ENCODE data around the gene EXOG.

EXOG gene

DNA sequence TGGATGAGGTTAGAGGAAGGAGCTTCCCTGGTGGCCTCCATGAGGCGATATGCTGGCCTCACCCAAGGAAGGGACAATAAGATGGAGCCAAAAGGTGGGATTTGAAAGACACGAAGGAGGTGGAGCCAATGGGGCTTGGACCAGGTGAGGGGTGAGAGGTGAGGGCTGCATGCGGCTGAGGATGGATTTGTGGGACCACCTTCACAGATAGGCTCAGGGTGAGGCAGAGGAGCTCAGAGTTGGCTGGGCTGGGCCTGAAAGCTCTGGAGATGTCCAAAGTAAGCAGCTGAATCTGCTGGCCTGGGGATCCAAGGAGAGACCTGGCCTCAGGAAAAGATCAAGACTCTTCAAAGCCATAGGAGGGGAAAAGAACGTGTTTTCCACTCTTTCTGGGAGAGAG is 49.8 kb downstream of the EXOG start:
- DNase-seq (ENCODE audit: low read depth): no peak

DNA sequence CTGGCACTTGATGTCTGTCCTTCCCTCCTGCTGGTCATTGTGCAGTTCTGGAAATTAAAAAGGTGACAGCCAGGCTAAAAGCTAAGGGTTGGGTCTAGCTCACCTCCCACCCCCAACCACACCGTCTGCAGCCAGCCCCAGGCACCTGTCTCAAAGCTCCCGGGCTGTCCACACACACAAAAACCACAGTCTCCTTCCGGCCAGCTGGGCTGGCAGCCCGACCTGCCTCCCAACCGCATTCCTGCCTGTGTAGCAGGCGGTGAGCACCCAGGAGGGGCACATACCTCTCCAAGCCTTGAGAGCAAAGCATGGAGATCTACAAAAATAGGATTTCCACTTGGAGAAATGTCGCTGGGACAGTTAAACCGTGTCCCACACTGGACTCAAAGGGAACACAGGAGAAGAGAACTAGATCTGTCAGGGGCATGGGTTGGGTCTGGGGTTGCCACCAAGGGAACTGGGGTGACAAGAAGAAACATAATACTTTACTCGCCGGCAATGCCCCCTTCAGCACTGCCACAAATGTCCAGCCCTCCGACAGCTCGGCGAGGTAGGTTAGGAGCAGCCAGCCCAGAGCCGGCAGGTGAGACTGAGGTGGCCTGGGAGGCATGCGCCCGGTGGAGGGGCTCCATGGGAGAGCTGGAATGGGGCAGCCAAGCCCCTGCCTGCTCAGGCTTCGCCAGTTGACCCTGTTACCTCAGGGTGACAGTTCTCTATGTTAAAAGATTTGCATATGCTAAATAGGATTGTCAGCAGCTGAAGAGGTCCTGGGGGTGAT is 52.2 kb downstream of the EXOG start:
- no peak for DNase-seq (ENCODE audit: low read depth)

DNA sequence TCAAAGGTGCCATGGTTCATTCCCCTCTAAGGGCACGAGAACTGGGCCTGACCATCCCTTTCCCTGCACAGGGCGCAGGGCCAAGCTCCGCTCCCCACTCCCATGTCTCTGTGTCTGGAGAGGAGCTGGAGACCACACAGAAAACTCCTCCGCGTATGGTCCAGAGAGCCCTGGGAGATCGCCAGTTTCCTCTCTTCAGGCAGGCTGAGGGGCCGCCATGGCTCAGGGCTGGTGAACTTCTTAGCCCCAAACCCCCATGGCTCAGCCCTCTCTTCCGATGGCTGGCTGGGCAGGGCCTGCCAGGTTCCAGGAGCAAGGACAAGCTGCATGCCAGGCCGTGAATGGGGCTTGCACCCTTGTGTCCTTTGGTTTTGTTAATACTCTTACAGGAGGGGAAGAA is 52.9 kb downstream of the EXOG start:
- DNase-seq (ENCODE audit: low read depth): no peak

DNA sequence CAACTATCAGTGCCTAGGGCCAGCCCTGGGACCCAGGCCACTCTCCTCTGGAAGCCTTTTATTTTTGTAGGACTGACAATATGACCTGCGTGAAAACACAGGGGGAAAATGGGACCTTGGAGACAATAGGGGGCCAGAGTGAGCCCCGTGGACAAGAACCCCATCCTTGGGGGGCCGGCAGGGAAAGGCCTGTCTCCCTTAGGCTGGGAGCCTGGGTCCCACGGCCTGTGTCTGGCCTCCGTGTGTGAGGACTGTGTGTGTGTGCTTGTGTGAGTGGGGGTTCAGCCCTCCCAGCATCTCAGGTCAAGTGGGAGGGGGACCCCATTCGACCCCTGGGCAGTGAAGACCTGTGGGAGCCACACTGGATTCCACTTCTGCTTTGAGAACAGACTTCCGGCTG is 53.3 kb downstream of the EXOG start:
- DNase-seq (ENCODE audit: low read depth): no peak

GRCh38 chr3:38549957-38550840 is 54.1 kb downstream of the EXOG start:
- no peak for DNase-seq (ENCODE audit: low read depth)

- no peak for DNase-seq (ENCODE audit: low read depth)
Observed at GRCh38 chr3:38551026-38551832, 55.1 kb downstream of the EXOG start.

DNA sequence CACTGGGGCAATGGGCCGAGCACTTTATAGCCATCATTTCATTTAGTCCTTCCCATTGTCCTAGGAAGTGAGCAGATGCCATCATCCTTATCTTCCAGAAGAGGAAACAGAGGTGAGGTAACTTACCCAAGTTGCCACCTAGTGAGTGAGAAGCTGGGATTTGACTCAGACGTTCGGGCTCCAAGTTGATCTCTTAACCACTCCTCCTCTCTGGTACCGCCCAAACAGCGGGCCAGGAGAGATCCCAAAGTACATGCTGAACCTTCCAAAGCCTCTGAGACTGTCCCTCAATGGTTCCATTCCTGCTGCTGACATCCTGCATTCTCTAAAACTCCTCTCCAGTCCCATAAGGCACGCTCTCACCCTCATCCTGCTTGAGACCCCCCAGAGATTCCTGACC is 56.2 kb downstream of the EXOG start:
- no peak for DNase-seq (ENCODE audit: low read depth)

DNA sequence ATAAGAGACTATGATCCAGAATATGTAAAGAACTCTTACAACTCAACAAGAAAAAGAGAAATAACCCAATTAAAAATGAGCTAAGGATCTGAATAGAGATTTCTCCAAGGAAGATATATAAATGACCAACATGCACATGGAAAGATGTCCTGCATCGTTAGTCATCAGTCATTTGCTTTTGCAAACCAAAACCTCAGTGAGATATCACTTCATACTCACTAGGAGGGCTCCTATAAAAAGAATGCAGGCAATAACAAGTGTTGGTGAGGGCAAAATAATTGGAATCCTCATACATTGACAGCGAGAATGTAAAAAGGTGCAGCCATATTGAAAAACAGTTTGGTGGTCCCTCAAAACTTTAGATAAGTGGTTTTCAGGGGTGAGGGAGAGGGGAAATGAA is 56.9 kb downstream of the EXOG start:
- no peak for DNase-seq (ENCODE audit: low read depth)

DNA sequence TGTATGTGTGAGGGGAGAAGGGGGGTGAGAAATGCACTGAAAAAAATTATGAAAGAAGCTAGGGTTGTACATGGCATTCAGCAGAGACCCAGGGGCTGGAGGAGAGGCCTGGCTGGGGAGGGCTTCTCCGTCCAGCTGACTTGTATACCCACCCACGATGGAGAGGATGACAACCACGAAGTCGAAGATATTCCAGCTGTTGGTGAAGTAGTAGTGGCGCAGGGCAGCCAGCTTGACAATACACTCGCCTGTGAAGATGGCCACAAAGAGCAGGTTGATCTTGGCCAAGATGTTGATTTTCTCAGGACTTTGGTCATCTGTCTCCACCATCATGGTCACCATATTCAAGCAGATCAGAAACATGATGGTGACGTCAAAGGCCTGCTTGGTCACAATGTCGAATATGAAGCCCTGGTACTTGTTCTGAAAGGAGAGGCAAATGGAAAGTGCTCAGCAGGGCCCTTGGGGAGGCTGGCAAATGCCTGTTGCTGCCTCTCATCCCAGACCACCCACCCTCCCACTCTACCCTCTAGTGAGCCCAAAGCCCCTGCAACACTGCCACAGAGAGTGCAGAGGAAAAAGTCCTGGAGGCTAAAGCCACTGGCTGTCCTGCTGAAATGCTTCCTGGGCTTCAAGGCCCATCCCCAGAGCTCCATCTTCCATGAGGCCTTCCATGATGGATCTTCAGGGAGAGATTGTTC is 58.1 kb downstream of the EXOG start:
- DNase-seq (ENCODE audit: low read depth): no peak

DNA sequence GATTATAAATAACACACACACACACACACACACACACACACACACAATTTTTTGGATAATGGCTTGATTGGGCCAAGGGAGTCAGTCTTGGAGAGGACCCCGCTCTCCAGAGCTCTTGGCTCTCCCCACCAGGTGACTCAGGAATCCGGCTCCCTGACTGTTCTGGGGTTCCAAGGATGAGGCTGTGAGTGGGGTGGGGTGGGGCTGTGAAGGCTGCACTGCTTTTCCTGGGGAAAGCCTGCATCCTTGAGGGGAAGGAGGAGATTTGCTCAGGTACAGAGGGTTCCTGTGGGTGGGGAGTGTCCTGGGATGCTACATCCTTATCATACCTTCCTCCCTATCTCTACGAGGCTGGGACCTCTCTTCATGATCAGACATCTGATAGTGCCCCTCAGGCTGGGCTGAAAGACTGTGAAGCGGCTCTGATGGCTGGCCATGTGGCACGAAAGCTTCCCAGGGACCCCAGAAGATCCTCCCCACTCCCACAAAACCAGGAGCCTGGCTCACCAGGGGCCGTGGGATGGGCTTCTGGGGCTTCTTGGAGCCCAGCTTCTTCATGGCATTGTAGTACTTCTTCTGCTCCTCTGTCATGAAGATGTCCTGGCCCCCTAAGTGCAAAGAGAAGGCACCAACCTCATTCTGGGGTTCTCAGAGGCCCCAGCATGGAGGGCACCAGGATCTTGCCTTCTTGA is 59.2 kb downstream of the EXOG start:
- no peak for DNase-seq (ENCODE audit: low read depth)

DNA sequence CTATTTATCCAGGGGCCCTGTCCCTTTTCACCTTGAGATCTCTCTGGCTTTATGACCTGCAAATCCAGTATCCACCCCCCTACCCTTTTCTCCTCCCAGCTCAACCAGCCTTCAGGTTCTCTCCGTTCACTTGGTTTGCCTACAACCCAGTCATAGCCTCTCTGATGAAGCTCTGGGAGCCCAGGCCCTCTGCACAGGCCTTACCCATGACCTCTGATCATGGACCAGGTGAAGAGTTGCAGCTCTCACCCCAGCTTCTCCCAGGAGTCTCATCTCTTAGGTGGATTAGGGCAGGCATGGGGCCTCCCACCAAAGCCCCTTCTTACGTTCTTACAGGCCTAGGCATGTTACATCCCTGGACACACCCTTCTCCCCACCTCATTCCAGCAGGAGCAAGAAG is 59.8 kb downstream of the EXOG start:
- no peak for DNase-seq (ENCODE audit: low read depth)

DNA sequence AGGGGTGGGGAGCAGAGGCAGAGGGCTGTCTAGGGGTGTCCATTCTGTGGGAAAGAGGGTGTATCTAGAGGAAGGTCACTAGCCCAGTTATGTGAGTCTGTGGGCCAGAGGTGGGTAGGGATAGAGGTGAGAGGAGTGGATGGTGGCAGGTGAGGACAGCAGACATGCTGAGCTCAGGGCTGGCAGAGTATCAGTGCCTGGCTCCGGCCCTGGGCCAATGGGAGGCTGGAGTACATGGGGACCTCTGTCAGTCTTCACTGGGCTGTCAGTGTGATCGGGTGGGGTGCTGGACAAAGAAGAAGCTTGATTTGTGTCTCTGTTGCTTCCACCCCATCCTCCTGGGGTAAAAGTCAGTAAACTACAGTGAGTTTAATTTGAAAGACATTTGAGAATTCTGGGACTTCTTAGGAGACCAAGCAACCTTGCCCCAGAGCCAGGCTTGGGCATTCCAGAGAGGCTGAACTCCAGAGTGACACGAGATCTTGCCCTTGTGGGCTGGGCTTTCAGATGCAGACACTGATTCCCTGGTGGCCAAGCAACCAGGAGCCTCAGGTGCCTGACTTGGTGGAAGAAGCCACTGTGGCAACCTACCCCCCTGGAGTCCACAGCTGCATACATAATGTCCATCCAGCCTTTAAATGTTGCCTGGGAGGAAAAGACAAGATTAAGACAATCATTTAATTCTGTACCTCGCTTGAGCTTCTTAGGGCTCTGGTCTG is 60.7 kb downstream of the EXOG start:
- DNase-seq (ENCODE audit: low read depth): no peak

DNA sequence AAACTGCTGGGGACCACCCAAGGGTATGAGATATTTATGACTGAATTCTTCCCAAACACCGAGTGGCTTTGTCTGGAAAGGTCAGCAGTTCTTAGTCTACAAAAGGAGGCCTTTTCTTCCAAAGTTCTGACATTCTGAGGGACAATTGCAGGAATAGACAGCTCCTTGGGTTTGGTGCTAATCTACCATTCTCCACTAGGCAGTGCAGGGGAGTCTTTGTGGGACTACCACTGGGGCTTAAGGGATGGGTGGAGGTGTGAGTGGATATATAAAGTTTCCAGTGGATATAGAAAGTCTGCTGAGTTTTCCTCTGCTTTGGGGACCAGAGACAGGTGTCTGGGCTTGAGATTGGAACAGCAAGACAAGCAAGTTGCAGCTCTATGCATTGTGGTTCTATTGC is 62.7 kb downstream of the EXOG start:
- DNase-seq (ENCODE audit: low read depth): no peak

DNA sequence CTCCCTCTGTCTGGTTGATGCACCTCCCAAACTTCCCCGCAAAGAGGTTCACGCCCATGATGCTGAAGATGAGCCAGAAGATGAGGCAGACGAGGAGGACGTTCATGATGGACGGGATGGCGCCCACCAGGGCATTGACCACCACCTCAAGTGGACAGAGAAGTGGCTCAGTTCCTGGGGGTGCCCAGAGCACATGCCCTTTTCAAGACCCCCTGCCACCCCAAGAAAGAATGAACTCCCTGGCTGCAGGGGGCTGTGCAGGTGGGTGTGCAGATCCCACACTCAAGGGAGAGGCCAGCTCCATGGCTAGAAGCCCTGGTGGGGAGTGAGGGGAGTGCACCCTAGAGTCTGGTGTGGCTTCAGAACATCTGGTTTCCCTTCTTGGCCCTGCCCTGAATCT is 64.1 kb downstream of the EXOG start:
- DNase-seq (ENCODE audit: low read depth): no peak

DNA sequence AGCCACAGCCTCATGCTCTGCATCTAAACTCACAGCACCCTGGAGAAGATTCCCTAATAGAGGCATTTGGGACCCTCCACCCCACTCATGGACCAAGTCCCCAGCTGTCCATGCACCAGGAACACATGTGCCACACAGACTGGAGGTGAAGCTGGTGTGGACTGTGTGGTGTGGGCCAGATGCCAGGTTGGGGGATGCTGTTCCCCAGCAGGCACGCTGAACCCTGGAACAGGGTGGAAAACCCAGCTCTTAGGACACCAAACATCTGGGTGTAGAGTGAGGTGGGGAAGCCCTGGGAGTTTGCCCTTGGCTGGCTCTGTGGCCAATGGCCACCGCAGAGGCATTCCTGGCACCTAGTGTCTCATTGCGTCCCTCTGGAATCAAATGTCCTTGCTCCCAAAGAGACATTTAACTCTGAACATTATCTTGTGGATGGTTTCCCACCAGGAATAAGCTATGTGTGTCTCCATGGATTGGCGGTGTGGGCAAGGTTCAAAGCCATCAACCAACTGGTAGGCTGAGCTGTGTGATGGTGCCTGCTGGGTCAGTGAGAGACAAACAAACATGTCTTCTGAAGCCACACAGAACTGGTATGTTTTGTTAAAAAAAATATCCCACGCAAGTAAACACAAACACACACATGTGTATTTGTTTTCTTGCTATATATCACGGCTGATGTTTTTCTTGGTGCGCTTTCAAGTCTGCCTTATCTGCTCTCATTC is 65.0 kb downstream of the EXOG start:
- no peak for DNase-seq (ENCODE audit: low read depth)

DNA sequence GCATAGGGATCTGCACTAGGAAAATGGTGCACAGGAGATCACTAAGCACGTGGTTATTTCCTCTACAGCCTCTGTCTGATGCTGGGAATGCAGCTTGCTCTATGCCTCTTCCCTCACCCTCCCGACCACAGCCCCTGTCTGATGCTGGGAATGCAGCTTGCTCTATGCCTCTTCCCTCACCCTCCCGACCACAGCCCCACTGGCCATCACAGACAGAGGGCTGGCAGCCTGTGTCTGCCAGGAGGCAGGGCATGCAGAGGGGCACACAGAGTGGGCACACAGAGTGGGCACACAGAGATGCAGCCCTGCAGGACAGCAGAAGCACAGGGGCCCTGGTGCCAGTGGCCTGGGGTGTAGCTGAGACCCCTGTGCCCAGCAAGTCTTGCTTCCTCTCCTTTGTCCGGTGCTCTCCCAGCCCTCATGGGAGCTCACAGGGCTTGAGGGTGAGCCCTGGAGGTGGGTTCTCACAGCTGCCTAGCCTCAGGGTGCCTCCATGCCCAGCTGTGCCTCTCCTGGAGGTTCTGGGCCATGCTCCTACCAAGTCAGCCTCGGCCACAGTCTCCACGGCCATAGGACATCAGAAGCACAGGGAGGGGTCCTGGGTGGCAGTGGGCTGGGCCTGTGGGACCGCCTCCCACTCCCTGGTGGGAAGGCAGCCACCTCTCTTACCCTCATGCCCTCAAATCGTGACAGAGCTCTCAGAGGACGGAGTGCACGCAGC is 65.8 kb downstream of the EXOG start:
- no peak for DNase-seq (ENCODE audit: low read depth)

- no peak for DNase-seq (ENCODE audit: low read depth)
Observed at GRCh38 chr3:38562467-38562925, 66.4 kb downstream of the EXOG start.

- DNase-seq (ENCODE audit: low read depth): no peak
Observed at GRCh38 chr3:38563070-38563885, 67.1 kb downstream of the EXOG start.

All from activated T-cell treated with anti-CD3 and anti-CD28 coated beads for 48 hours (primary cell).